Measurements from ENCODE around the gene MT1HL1.

The MT1HL1 gene

DNA sequence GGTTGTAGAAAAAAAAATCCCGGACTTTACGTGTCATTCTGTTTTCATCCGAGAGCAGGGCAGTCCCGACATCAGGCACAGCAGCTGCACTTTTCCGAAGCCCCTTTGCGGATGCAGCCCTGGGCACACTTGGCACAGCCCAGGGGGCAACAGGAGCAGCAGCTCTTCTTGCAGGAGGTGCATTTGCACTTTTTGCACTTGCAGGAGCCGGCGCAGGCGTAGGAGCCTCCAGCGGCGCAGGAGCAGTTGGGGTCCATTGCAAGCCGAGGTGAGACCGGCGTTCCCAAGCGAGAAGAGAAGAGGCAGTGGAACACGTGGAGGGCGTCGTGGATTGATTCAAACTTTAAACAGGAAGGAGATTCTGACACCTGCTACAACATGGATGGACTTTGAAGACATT, at the start of gene MT1HL1:
Gene MT1HL1 (minus strand): TSS at position 326 of the 400 bp plus-strand sequence. CDS start 69 bp downstream, at position 257.
- no peak for DNase-seq (ENCODE audit: low read depth in 3 of 3)

DNA sequence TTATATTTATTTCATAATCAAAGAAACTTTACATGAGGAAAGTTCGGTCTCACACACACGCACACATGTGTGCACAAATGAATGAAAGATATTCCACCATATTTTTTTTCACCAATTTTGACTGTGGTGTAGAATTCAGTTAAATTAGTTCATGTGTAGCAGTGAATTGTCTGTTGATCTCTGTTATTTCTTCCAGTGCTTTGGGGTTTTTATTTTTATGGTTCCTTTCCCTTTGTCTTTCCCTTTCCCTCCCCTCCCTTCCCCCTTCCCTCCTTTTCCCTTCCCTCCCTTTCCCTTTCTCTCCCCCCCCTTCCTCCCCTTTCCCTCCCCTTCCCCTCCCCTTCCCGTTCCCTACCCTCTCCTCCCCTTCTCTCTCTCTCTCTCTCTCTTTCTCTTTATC, 46.7 kb upstream of the MT1HL1 start:
- no peak for DNase-seq (ENCODE audit: low read depth in 3 of 3)

- DNase-seq (ENCODE audit: low read depth in 3 of 3) = no peak
Observed at GRCh38 chr1:237050185-237050584, 45.9 kb upstream of the MT1HL1 start.

- DNase-seq (ENCODE audit: low read depth in 3 of 3) = no peak
Observed at GRCh38 chr1:237048803-237049202, 44.6 kb upstream of the MT1HL1 start.

- DNase-seq (ENCODE audit: low read depth in 3 of 3) = no peak
Observed at GRCh38 chr1:237045278-237046016, 41.2 kb upstream of the MT1HL1 start.

DNA sequence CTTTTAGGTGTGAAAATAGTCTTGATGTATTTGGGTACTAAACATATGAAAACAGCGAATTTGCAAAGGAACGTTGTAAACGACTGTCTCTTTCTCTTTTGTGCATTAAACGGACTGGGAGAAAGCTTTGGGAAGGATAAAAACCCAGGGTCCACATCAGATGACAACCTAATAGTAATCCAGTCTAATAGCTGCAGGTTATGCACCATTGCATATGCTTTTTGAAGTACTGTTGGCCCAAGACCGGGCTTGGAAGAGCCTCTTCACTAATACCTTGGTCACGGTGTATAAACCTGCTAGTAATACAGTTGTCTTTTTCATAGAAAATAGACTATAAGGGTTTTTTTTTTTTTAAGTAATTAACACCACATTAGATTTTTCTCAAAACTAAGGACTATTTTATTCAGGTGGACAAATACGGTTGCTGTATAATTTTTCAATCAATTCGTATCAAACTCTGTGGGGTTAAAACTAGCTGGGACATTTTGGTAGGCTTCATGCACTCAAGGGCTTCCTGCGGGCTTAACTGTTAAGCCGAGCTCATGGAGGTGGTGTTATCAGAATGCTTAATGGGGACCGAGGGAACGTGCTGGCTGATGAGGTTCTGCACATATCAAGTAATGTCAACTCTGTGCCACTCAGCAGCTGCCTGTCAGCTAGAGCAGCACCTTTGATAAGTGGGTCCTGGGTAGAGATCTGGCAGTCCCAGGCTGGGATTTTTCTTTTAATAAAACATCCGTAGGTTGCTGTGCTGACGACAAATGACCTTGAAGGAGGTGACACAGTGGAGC, 39.8 kb upstream of the MT1HL1 start:
- DNase-seq (ENCODE audit: low read depth in 3 of 3) = no peak

- DNase-seq (ENCODE audit: low read depth in 3 of 3) = no peak
Observed at GRCh38 chr1:237042892-237043576, 38.8 kb upstream of the MT1HL1 start.

DNA sequence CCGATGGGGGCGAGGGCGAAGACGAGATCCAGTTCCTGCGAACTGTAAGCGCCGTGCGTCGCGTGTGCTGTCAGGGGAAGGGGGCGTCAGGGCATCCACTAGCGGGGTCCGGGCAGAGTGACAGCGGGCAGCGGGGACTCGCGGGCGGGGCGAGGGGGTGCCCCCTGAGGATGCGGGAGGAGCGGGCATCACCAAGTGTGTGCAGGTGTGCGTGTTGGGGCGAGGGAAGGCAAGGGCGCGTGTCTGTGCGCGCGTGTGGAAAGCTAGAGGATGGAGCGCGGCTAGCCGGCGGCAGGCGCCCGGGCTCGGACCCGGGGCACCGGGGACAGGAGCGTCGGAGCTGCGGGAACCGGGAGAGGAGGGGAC, 38.3 kb upstream of the MT1HL1 start:
- DNase-seq (ENCODE audit: low read depth in 3 of 3) = no peak

DNA sequence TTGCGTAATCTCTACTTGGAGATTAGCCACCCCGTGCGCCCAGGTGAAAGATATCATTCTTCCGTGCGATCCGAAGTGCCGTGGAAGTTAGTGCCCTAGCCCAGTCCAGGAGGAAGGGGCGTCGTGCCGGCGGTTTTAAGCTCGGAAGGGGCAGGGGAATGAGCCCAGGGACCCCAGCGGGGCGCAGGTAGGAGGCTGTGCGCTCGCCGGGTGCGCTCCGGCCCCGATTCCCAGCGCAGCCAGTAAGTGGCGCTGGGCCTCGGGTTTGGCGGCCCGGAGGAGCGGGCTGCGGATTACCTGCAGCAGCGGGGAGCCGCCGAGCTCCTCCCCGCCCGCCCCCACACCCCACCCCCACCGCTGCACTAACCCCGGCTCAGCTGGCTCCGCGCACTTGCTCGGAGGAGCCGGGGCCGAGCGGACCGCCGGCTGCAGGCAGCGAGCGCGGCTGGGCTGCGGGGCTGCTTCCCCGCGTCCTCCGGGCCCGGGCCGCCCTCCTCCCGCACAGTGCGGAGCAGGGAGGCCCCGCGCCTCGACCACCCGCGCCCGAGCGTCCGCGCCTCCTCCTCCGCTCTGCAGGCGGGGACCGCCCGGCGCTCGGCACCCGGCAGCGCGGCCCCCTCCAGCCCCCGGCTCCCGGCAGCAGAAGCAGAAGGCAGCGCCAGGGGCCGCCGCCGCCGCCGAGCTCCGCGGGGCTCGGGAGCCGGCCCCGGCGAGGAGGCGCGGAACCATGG, 37.7 kb upstream of the MT1HL1 start, which contains the start of gene RYR2:
Gene RYR2 (plus strand): TSS at position 390 of the 731 bp plus-strand sequence. CDS start 338 bp downstream, at position 728.
- DNase-seq (ENCODE audit: low read depth in 3 of 3) = no peak

- no peak for DNase-seq (ENCODE audit: low read depth in 3 of 3)
Observed at GRCh38 chr1:237041461-237041794, 37.2 kb upstream of the MT1HL1 start.

GRCh38 chr1:237040823-237041222, 36.6 kb upstream of the MT1HL1 start:
- no peak for DNase-seq (ENCODE audit: low read depth in 3 of 3)

DNA sequence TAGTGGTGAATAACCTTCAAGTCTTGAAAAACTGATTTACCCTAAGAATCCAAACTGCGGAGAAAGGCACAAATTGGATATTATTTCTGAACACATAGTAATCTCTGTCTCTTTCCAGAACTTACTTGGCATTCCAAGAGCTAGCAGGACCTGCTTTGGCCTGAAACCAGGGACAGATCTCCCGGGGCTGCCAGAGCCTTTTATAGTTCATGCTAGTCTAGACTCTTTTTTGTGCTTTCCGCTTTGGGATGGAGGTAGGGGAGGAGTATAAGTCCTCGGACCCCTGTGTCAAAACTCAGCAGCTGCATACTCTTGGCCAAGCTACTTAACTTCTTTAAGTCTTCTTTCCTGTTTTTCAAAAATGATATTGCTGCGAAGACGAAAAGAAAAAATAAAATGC, 34.0 kb upstream of the MT1HL1 start:
- DNase-seq (ENCODE audit: low read depth in 3 of 3) = no peak

- no peak for DNase-seq (ENCODE audit: low read depth in 3 of 3)
Observed at GRCh38 chr1:237035759-237036158, 31.5 kb upstream of the MT1HL1 start.

- no peak for DNase-seq (ENCODE audit: low read depth in 3 of 3)
Observed at GRCh38 chr1:237033804-237034203, 29.6 kb upstream of the MT1HL1 start.

- DNase-seq (ENCODE audit: low read depth in 3 of 3) = no peak
Observed at GRCh38 chr1:237033061-237033460, 28.8 kb upstream of the MT1HL1 start.

DNA sequence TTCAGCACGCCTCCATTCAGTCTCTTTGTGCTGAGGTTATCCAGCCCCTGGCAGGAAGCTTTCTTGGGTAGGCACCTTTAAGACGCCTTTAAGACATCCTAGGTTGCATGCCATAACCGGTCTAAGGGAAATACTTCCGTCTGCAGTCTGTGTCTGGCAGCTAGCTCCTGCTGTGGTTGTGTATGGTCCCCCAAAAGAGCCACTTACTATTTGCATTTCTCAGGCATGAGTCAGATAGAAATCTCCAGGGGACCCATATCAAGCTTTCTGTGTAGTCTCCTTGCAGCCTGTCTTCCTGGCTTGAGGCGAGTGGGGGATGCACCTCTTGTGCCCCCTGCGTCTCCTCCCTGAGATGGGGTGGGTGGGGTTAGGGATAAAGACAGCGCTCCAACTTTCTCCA, 27.8 kb upstream of the MT1HL1 start:
- DNase-seq (ENCODE audit: low read depth in 3 of 3) = no peak

DNA sequence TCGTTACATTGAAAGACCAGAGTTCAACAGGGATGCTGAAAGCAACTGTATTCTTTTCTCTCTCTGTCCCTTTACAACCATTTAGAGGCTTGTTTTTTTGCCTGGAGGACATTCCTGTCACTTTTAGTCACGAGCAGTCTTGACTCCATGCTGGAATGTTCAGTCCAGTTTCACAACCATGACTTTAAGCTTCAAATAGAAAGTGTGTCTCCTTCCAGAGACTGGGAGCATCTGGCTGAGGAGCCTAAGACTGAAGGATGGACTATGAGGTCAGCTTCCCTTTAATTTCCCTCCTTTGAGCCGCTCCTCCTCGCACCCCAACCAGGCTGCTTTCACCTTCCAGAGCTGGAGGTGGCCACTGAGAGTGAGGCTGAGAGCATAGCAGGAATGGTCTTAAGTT, 27.2 kb upstream of the MT1HL1 start:
- DNase-seq (ENCODE audit: low read depth in 3 of 3) = no peak

DNA sequence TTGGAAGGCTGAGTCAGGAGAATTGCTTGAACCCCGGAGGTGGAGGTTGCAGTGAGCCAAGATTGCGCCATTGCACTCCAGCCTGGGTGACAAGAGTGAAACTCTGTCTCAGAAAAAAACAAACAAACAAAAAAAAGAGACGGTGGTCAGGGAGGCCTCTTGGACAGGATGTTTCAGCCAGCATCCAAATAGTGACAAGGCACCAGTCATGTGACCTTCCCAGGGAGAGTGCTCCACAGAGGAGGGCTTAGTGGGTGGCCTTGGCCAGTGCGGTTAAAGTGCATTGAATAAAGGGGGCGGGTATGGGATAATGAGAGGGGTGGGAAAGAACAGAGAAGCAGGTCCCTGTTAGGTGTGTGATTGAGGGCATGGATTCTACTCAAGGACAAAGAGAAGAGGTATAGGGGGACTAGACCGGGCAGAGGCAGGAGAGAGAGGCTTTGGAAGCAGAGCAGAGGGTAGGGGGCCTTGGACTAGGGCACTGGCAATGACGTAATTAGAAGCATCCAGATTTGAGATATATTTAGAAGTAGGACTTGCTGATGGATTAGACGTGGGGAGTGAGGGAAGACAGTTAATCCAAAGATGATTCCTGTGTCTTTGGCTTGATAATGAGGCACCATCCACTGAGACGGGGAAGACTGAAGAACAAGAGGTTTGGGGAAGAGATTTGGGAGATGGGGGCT, 25.8 kb upstream of the MT1HL1 start:
- no peak for DNase-seq (ENCODE audit: low read depth in 3 of 3)

DNA sequence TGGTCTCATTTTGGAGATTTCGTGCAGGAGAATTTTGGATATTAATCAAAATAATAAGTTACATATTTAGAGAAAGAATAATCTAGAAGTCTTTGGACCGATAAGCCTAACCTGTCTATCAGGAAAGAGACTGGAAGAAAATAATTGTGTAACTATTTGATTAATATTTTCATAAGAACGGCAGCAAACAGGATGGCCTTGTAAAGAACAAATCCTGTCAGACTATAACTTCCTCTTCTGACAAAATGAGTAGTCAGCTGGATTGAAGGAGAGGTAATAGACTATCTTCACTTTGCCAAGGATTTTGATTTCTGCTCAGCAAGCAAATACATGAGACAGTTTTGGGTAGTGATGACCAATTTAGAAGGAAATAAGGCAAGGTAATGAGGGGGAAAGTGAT, 25.0 kb upstream of the MT1HL1 start:
- no peak for DNase-seq (ENCODE audit: low read depth in 3 of 3)

- no peak for DNase-seq (ENCODE audit: low read depth in 3 of 3)
Observed at GRCh38 chr1:237025358-237026074, 21.3 kb upstream of the MT1HL1 start.

DNA sequence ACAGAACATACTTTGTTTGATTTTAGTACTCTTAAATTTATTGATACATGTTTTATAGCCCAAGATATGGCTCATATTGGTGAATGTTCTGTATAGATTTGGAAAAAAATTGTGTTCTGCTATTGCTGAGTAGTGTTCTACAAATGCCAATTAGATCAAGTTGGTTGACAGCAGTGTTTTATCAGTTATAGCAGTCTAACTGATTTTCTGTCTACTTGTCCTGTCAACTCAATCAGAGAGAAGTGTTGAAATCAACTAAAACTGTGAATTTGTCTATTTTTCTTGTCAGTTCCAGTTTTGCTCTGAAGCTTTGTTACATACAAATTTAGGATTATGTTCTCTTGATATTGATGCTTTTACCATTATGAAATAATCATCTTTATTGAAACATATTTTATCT, 14.7 kb upstream of the MT1HL1 start:
- DNase-seq (ENCODE audit: low read depth in 3 of 3) = no peak
